K562 treated with DMSO at 1 percent for 12 hours (cell line): ENCODE data around the gene CLEC16A. TPM values are rescaled to one million over a fixed set of nuclear protein-coding genes. Genes with fewer than 3 reads are reported as not detected.

Experiments used
- total RNA-seq: library from RNA; unstranded; fragments of 300-600 nt; gene quantifications from 2 replicates; pipeline ENCODE4 v1.2.3, GENCODE V29; 2022; ENCODE audit not compliant: insufficient read depth

Gene CLEC16A, protein sequence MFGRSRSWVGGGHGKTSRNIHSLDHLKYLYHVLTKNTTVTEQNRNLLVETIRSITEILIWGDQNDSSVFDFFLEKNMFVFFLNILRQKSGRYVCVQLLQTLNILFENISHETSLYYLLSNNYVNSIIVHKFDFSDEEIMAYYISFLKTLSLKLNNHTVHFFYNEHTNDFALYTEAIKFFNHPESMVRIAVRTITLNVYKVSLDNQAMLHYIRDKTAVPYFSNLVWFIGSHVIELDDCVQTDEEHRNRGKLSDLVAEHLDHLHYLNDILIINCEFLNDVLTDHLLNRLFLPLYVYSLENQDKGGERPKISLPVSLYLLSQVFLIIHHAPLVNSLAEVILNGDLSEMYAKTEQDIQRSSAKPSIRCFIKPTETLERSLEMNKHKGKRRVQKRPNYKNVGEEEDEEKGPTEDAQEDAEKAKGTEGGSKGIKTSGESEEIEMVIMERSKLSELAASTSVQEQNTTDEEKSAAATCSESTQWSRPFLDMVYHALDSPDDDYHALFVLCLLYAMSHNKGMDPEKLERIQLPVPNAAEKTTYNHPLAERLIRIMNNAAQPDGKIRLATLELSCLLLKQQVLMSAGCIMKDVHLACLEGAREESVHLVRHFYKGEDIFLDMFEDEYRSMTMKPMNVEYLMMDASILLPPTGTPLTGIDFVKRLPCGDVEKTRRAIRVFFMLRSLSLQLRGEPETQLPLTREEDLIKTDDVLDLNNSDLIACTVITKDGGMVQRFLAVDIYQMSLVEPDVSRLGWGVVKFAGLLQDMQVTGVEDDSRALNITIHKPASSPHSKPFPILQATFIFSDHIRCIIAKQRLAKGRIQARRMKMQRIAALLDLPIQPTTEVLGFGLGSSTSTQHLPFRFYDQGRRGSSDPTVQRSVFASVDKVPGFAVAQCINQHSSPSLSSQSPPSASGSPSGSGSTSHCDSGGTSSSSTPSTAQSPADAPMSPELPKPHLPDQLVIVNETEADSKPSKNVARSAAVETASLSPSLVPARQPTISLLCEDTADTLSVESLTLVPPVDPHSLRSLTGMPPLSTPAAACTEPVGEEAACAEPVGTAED
- 10.4 and 32.7 TPM in 2 replicates for total RNA-seq

DNA sequence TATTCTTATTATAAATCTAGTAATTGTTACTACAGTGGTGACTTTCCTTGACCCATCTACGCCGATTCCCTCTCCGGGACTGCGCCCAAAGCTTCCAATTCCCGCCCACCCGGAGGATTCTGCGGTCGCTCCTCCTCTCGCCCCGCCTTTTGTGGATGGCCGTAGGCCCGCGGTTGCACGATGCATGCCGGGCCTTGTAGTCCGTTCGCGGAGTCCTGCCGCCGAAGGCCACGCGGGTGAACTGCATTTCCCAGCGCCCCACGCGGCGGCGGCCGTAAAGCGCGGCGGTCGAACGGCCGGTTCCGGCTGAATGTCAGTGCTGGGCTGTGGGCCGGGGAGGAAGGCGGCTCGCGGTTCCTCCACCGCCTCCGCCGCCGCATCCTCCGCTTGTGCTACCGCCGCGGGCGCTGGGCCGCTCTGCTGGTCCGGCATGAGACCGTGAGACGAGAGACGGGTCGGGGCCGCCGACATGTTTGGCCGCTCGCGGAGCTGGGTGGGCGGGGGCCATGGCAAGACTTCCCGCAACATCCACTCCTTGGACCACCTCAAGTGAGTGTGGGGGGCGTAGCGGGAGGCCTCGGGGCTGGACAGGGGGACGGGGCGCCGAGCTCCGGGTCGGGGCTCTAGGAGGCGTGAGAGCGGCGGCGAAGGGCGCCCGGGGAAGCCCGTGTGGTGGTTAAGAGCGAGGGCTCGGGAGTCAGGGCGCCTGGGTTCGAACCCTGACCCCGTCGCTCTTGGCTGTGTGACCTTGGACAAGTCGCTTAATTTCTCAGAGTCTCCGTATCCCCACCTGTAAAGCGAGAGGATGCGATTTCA lies at the start of gene CLEC16A:
CLEC16A (plus strand) TSS at position 316 of the 816 bp plus-strand sequence; CDS start at position 470, 154 bp downstream.

DNA sequence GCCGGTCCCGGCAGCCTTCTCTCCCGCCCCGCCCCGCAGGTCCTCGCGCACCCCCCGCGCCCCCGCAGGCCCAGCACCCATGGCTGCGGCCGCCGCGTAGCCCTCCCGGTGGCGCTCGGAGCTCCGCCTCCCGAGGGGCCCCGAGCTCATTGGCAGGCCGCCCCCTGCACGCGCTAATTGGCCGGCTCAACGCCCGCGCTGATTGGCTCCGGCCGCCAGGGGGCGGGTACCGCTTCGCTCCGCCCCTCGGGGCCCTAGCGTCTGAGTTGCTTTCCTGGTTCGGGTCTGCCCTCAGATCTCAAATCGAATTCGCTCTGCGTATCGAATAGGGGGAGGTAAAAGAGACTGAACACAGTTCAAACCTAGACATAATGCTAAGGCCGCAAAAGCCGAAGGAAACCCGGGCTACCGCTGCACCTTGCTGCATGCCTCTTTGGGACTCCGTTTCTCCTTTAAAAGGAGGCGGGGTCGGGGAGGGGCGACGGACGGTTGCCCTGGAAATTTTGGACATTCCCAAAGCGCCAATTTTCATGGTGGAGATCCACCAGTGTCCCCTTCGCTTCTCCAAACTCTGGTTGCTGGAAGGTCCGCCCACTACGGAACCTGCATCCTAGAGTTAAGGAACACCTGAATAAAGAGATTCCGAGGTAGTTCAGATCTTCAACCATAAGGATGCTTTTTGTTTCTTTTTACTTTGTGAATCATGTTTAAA lies 1.9 kb upstream of the CLEC16A start, which contains the start of gene DEXI:
DEXI (minus strand) TSS at position 117 of the 712 bp plus-strand sequence. CDS start 463 bp downstream, outside the sequence.

Other genes with a start within 250 kb of the CLEC16A start
- not detected in 2 replicates for gene TEKT5, start 249.6 kb upstream of the CLEC16A start, total RNA-seq
- 29.0 and 30.3 TPM in 2 replicates for gene NUBP1, start 200.7 kb upstream of the CLEC16A start, total RNA-seq
- 0.20 and 0.26 TPM in 2 replicates for gene TVP23A, start 125.8 kb upstream of the CLEC16A start, total RNA-seq
- gene CIITA, start 67.4 kb upstream of the CLEC16A start, total RNA-seq: 0.25 TPM in 1 of 2 replicates, not detected in the other
- gene DEXI, start 2.1 kb upstream of the CLEC16A start, total RNA-seq: 47.4 and 51.7 TPM in 2 replicates